Activated naive CD4-positive, alpha-beta T cell treated with anti-CD3 and anti-CD28 coated beads, Interleukin-2, amount 50 U/mL, for 24 hours (primary cell): ENCODE results near the gene NAV2.

Experiments used
- H3K27ac Mint-ChIP-seq: one replicate; pipeline ENCODE4 v1.8.0; 2021; ENCODE audit warnings: mild to moderate bottlenecking, mixed read lengths
- H3K27me3 Mint-ChIP-seq: one replicate; pipeline ENCODE4 v1.8.0; 2021; ENCODE audit warnings: mixed read lengths
- H3K36me3 Mint-ChIP-seq: one replicate; pipeline ENCODE4 v1.8.0; 2021; ENCODE audit warnings: mixed read lengths
- H3K4me1 Mint-ChIP-seq: one replicate; pipeline ENCODE4 v1.8.0; 2021; ENCODE audit warnings: mixed read lengths
- H3K4me3 Mint-ChIP-seq: one replicate; pipeline ENCODE4 v1.8.0; 2021; ENCODE audit warnings: mild to moderate bottlenecking, mixed read lengths
- H3K9me3 Mint-ChIP-seq: one replicate; pipeline ENCODE4 v1.8.0; 2021; ENCODE audit warnings: mixed read lengths

The NAV2 gene

DNA sequence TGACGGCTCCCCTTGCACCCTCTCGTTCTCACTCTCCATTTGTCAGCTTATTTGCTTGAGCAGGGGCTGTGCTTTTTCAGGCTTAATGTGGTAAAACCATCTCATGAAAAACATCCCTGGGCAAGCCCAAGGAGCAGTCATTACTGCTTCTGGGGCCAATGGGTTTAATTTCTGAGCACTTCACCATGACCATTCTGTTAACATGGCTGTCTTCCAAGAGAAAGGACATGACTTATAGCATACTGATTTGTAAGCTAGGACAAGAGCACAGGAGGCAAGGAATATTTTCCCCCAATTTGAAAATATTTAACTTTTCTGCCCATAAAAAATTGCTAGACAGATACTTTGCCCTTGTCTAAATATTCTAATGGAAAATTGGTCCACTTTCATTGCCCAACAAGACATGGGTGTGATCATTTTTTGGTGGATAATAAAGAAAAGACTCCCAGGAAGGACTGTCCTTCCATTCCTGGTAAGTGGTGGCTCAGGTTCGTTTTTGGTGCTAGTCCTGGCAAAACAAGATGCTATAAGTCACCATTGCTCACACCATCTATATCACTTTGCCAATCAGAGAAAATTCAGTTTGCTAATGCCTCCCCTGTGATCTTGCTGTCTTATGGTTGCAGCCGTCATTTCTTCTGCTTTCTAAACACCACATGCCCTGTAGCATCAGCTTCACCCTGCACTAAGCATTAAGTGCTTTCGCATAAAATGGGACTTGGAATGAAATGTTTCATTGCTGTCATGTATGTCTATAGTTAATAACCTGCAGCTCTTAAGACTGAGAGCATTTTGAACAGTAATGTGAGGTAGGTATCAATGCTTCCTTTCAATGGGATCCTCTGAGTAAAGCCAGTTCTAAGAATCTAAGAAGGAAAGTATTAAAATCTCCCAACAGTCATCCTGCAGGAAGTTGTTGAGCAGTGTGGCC, 339.1 kb downstream of the NAV2 start:
- Mint-ChIP-seq H3K36me3 (no peaks in the 10 kb centered on the region), H3K9me3 (no peaks in the 10 kb centered on the region), H3K4me1 (no peaks in the 10 kb centered on the region), H3K27me3 (no peaks in the 10 kb centered on the region), H3K4me3 (no peak overlapping the region), H3K27ac (no peak overlapping the region)

- Mint-ChIP-seq H3K4me1 (no peaks in the 10 kb centered on the region), H3K36me3 (no peaks in the 10 kb centered on the region), H3K27ac (no peak overlapping the region), H3K9me3 (no peaks in the 10 kb centered on the region), H3K4me3 (no peak overlapping the region), H3K27me3 (no peaks in the 10 kb centered on the region)
Observed at GRCh38 chr11:20053572-20053971, 340.9 kb downstream of the NAV2 start.

- Mint-ChIP-seq H3K4me3 (no peak overlapping the region), H3K4me1 (no peaks in the 10 kb centered on the region), H3K27me3 (no peaks in the 10 kb centered on the region), H3K36me3 (no peaks in the 10 kb centered on the region), H3K27ac (no peak overlapping the region), H3K9me3 (no peaks in the 10 kb centered on the region)
Observed at GRCh38 chr11:20054584-20054983, 341.9 kb downstream of the NAV2 start.

GRCh38 chr11:20055312-20055711, 342.7 kb downstream of the NAV2 start:
- Mint-ChIP-seq H3K4me3 (no peak overlapping the region), H3K36me3 (no peaks in the 10 kb centered on the region), H3K27me3 (no peaks in the 10 kb centered on the region), H3K27ac (no peak overlapping the region), H3K9me3 (no peaks in the 10 kb centered on the region), H3K4me1 (no peaks in the 10 kb centered on the region)

DNA sequence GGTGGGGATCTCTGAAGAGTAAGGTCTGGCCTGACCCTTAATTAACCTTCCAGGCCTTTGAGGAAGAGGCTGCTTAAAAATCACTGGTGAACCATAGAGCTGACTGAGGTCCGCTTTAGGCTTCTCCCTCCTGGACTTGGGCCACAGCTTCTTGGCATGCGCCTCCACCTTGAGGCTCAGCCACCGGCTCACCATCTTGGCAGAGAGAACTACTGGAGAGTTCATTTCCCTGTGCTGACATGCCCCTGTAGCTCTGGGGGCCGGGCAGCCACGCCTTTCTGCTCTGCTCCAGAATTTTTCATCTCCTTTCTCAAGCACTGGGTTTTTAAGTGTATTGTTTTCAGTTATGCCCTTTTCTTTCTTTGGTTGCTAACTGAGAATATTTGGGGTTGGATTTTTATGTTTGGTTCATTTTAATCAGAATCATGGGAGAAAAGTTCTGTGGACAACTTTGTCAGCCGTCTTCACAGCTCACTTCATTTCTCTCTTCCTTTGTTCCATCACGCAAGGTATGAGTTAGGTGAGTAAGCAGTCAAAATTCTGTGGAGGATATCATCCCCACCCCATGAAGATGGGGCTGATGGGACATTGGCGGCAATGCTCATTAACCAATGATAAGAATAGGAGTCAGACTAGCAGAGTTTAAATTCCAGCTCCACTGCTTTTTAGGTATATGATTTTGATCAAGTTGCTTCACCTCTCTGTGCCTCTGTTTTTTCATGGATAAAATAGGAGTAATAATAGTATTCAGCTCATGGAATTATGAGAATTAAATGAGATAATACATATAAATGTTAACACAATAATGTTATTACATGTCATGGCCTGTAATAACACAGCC, 343.7 kb downstream of the NAV2 start:
- H3K9me3 Mint-ChIP-seq, result no peaks in the 10 kb centered on the region
- H3K27ac Mint-ChIP-seq, result no peak overlapping the region
- H3K27me3 Mint-ChIP-seq, result no peaks in the 10 kb centered on the region
- H3K4me3 Mint-ChIP-seq, result no peak overlapping the region
- H3K4me1 Mint-ChIP-seq, result no peaks in the 10 kb centered on the region
- no peaks in the 10 kb centered on the region for H3K36me3 Mint-ChIP-seq

- no peaks in the 10 kb centered on the region for H3K4me1 Mint-ChIP-seq
- H3K36me3 Mint-ChIP-seq, result no peaks in the 10 kb centered on the region
- no peaks in the 10 kb centered on the region for H3K9me3 Mint-ChIP-seq
- no peak overlapping the region for H3K4me3 Mint-ChIP-seq
- no peak overlapping the region for H3K27ac Mint-ChIP-seq
- H3K27me3 Mint-ChIP-seq, result no peaks in the 10 kb centered on the region
Observed at GRCh38 chr11:20056950-20057943, 344.6 kb downstream of the NAV2 start.

DNA sequence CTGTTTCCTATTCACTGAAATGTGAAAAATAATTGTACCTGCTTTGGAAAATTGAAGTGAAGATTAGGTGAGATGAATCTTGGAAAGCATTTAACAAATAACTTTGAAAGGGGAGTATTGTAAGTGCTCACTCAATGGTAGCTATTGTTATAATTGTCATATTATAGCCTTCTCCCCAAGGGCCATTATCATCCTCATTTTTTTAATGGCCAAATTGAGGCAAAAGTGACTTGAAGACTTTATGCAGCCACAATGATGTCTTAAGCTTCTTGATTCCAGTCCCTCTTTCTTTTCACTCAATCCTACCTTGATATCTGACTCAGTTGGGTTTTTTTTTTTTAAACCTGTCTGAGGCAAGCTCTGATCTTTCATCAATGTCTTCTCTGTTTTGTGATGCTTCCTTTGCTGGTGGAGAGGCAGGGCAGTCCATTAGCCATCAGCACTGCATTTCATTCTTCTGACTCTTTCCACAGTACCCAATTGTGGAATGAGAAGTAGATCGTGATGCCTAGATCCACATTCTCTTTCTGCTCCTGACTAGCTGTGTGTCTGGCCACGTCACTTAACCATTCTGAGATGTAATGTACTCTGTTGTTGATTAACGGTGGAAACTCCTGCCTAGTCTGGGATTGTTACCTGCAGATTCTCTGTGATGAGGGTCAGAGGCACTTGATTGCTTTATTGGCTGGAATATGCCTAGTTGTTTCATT, 346.3 kb downstream of the NAV2 start:
- H3K4me3 Mint-ChIP-seq, result no peak overlapping the region
- H3K27me3 Mint-ChIP-seq, result no peaks in the 10 kb centered on the region
- H3K9me3 Mint-ChIP-seq, result no peaks in the 10 kb centered on the region
- no peaks in the 10 kb centered on the region for H3K4me1 Mint-ChIP-seq
- no peak overlapping the region for H3K27ac Mint-ChIP-seq
- H3K36me3 Mint-ChIP-seq, result no peaks in the 10 kb centered on the region

DNA sequence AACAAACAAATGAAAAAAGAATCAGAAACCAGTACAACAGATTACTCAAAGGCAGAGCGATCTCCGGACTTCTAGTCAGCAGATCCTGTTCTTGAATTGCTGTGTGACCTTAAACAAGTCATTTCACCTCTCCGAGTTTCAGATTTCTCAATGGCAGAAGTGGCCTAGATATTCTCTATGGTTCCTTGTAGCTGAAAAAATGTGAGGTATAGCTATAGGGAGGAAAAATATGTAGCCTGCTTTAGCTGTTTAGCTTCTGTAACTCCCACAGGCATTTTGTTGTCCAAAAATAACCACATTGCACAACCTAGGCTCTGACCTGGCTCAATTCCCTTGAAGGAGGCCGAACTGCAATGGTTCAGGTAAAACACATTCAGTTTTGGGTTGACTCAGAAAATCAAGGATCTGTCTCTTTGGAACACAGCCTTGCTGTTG, 347.0 kb downstream of the NAV2 start:
- no peaks in the 10 kb centered on the region for H3K36me3 Mint-ChIP-seq
- H3K4me1 Mint-ChIP-seq, result no peaks in the 10 kb centered on the region
- H3K9me3 Mint-ChIP-seq, result no peaks in the 10 kb centered on the region
- H3K4me3 Mint-ChIP-seq, result no peak overlapping the region
- H3K27ac Mint-ChIP-seq, result no peak overlapping the region
- H3K27me3 Mint-ChIP-seq, result no peaks in the 10 kb centered on the region

GRCh38 chr11:20060181-20060580, 347.5 kb downstream of the NAV2 start:
- no peak overlapping the region for H3K4me3 Mint-ChIP-seq
- H3K9me3 Mint-ChIP-seq, result no peaks in the 10 kb centered on the region
- peaks cover under 1% of the 10 kb centered on the region for H3K27me3 Mint-ChIP-seq
- no peaks in the 10 kb centered on the region for H3K36me3 Mint-ChIP-seq
- no peak overlapping the region for H3K27ac Mint-ChIP-seq
- H3K4me1 Mint-ChIP-seq, result no peaks in the 10 kb centered on the region

DNA sequence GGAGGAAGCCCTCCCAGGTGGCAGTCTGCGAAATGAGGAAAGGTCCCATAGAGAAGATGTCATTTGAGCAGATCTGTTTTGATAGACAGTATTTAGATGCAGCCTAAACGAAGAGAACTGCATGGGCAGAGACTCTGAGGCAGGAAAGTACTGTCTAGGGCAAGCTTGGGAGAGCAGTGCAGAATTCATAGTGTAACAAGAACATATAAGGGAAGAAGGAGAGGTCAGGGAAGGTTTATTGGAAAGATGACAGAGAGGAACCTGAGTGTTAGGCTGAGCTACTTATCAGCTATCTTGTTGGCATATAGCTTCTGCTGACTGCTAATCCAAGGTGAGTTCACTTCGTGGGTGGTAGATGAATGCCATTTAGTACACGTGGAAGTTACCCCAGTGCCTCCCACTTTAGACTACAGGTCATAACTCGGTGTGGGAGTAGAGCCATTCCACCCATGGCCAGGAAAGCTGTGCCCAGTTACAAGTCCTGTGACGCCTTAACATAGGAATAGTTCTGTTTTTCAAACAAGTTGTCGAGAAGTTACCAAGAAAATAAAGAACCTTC, 348.1 kb downstream of the NAV2 start:
- H3K4me3 Mint-ChIP-seq, result no peak overlapping the region
- peaks cover 3% of the 10 kb centered on the region for H3K27me3 Mint-ChIP-seq
- no peaks in the 10 kb centered on the region for H3K9me3 Mint-ChIP-seq
- no peaks in the 10 kb centered on the region for H3K36me3 Mint-ChIP-seq
- H3K27ac Mint-ChIP-seq, result no peak overlapping the region
- H3K4me1 Mint-ChIP-seq, result no peaks in the 10 kb centered on the region

GRCh38 chr11:20061776-20062175, 349.1 kb downstream of the NAV2 start:
- no peak overlapping the region for H3K4me3 Mint-ChIP-seq
- H3K9me3 Mint-ChIP-seq, result no peaks in the 10 kb centered on the region
- H3K27me3 Mint-ChIP-seq, result peaks cover 3% of the 10 kb centered on the region
- H3K36me3 Mint-ChIP-seq, result no peaks in the 10 kb centered on the region
- no peak overlapping the region for H3K27ac Mint-ChIP-seq
- H3K4me1 Mint-ChIP-seq, result no peaks in the 10 kb centered on the region

DNA sequence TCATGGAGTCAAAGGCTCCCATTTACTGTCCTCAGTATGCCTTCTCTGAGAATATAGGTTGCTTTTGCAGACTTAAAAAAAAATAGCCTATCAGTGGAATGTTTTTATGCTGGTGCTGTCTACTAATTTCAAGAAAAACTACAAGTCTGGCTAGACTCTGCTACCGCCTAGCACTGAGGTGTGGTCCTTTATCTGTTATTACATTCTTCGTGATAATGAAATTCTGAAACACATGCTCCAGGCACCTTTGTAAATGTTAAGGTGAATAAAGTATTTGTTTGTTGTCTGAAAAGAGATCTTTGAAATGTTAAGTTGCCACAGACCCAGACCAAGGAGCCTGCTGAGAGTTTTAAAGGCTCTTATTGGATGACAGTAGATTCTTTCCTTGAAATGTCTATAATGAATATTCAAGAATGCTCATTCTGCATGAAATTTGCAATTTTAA, 352.3 kb downstream of the NAV2 start:
- no peak overlapping the region for H3K27ac Mint-ChIP-seq
- no peaks in the 10 kb centered on the region for H3K4me1 Mint-ChIP-seq
- H3K27me3 Mint-ChIP-seq, result peaks cover 5% of the 10 kb centered on the region
- H3K9me3 Mint-ChIP-seq, result no peaks in the 10 kb centered on the region
- H3K36me3 Mint-ChIP-seq, result no peaks in the 10 kb centered on the region
- no peak overlapping the region for H3K4me3 Mint-ChIP-seq

DNA sequence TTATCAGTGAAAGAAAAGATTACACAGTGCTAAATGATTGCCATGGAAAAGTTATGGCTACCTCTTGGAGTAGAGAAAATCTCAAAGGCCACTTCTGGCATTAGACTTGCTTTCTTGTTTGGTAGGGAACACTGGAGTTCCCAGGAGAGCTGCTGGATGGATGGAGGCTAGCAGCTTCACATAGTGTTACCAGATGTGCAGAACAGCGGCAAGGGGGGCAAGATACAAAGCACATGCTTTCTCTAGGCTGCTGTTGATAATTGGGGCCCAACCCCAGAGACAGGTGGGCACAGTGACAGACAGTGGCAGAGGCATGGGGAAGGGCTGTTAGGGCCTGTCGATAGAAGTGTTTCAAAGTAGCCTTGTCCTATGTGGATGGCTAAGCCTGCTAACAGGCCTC, 352.8 kb downstream of the NAV2 start:
- Mint-ChIP-seq H3K9me3 (no peaks in the 10 kb centered on the region), H3K4me3 (no peak overlapping the region), H3K27me3 (peaks cover 5% of the 10 kb centered on the region), H3K27ac (no peak overlapping the region), H3K36me3 (no peaks in the 10 kb centered on the region), H3K4me1 (no peaks in the 10 kb centered on the region)

GRCh38 chr11:20066013-20066782, 353.6 kb downstream of the NAV2 start:
- H3K36me3 Mint-ChIP-seq, result no peaks in the 10 kb centered on the region
- H3K4me1 Mint-ChIP-seq, result no peaks in the 10 kb centered on the region
- peaks cover 5% of the 10 kb centered on the region for H3K27me3 Mint-ChIP-seq
- H3K27ac Mint-ChIP-seq, result no peak overlapping the region
- no peak overlapping the region for H3K4me3 Mint-ChIP-seq
- H3K9me3 Mint-ChIP-seq, result no peaks in the 10 kb centered on the region
